Activated CD8-positive, alpha-beta T cell treated with anti-CD3 and anti-CD28 coated beads, Interleukin-2, amount 10 ng/mL, durations not matched to agents 7 days and 5 days (primary cell): Measurements from ENCODE around the gene WHRN. TPM values are rescaled to one million over a fixed set of nuclear protein-coding genes. Genes with fewer than 3 reads are reported as not detected.

Experiments used
- ATAC-seq: fragments of 150-1000 bp; cut with Tn5 transposase; one replicate; pipeline ENCODE4 v1.10.0; 2021; ENCODE audit warnings: moderate library complexity
- CTCF ChIA-PET: fragments of 350-600 bp; sonication (Branson Sonifier 250); formaldehyde crosslinking; loops from one replicate; lab custom pipeline; 2021; ENCODE audit warnings: antibody characterized with exemption; lab: Charles Lee
- POLR2A ChIA-PET: fragments of 350-600 bp; sonication (Branson Sonifier 250); formaldehyde crosslinking; loops from one replicate; lab custom pipeline; 2021; ENCODE audit warnings: antibody characterized with exemption; lab: Charles Lee
- DNase-seq: peaks from one replicate; pipeline ENCODE4 v3.0.0-alpha.2; 2020
- H3K27ac Mint-ChIP-seq: one replicate; pipeline ENCODE4 v1.8.0; 2021; ENCODE audit warnings: mild to moderate bottlenecking, mixed read lengths
- H3K27me3 Mint-ChIP-seq: one replicate; pipeline ENCODE4 v1.8.0; 2021; ENCODE audit warnings: low read depth, mixed read lengths
- H3K36me3 Mint-ChIP-seq: one replicate; pipeline ENCODE4 v1.8.0; 2021; ENCODE audit warnings: low read depth, mixed read lengths
- H3K4me1 Mint-ChIP-seq: one replicate; pipeline ENCODE4 v1.8.0; 2021; ENCODE audit warnings: low read depth, mixed read lengths
- H3K4me3 Mint-ChIP-seq: one replicate; pipeline ENCODE4 v1.8.0; 2021; ENCODE audit warnings: mild to moderate bottlenecking, mixed read lengths
- H3K9me3 Mint-ChIP-seq: one replicate; pipeline ENCODE4 v1.8.0; 2022; ENCODE audit warnings: mixed read lengths; ENCODE audit not compliant: insufficient read depth
- total RNA-seq, 2 experiments: library from RNA; stranded (reverse); gene quantifications; one replicate each; pipeline ENCODE4 v1.2.3, GENCODE V29; 2021

Gene WHRN
- total RNA-seq, 2 experiments from 2014 or later, result 2.6 to 4.1 TPM

DNA sequence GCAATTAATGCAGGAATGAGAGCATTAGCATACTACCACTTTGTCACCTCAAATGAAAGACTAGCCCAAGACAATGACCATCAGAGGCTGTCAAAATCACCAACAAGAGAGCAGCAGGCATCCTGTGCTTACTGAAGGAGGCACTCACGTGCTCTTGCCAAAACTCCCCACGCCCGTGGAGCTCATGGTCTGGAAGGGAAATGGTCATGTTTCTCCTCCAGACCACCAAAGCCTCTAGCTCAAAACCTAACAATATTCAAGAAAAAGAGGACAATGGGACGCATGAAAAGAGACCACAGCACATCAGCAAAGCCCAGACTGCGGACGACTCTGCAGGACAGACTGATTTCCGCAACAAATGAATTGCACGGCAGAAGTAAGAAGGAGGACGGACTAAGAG, 130.3 kb downstream of the WHRN start:
- Mint-ChIP-seq H3K36me3 (peaks cover 93% of the 10 kb centered on the region), H3K4me1 (peaks cover 94% of the 10 kb centered on the region), H3K9me3 (no peaks in the 10 kb centered on the region), H3K27me3 (no peaks in the 10 kb centered on the region), H3K27ac (peak overlapping the region; percentile 84), H3K4me3 (peak overlapping the region; percentile 40)
- POLR2A ChIA-PET, result interaction anchor here (15.0 kb wide), 1 partner anchor 11 kb away, joined by 407 read pairs; the partner anchor contains the start of gene AKNA
- DNase-seq (no peak), ATAC-seq (no peak)
- CTCF ChIA-PET, result interaction anchor here (1.0 to 1.1 kb wide), 3 partner anchors 11 to 16 kb away, joined by 4 to 6 read pairs (median 6); partner anchors contain the start of gene AKNA

DNA sequence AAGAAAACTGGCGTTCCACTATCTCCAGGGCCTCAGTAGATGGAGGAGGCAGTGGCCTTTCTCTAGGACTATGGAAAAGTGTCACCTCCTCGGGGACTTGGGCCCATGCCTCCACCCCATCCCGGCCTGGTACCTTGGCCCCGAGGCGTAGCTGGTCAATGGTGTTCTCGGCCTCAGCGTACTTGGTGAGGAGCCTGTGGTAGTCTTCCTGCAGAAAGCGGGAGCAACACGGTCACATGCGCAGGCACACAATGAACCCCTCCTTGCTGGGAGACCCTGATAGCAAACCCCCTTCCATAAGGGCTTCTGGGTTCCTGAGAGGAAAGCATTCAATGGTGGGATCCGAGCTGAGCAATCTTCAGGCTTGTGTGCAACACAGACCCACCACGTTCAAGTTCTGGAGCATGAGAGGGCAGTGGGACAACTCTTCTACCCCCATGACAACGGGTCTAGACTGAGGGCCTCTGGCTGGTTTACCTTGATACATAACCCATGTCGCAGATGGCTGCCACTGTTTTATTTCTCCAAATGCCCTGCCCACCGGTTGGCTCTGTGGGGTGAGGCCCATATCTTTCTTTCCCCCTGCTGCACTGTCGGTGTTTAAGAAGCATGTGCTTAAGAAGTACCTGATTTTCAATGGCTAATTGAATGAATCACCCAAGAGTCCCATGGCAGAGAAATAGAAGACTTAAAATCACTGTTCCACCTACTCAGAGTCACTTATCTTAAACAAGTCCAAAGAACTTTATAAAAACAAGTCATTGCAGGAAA, 131.1 kb downstream of the WHRN start:
- POLR2A ChIA-PET, result interaction anchor here (0.8 to 15.0 kb wide), 3 partner anchors 12 to 311 kb away, joined by 3 to 407 read pairs (median 3); partner anchors contain the start of gene AKNA
- H3K27ac Mint-ChIP-seq, result peak overlapping the region; percentile 84
- DNase-seq (peak; percentile 43), ATAC-seq (no peak)
- no peaks in the 10 kb centered on the region for H3K9me3 Mint-ChIP-seq
- peaks cover 94% of the 10 kb centered on the region for H3K4me1 Mint-ChIP-seq
- peaks cover 93% of the 10 kb centered on the region for H3K36me3 Mint-ChIP-seq
- peak overlapping the region; percentile 40 for H3K4me3 Mint-ChIP-seq
- no peaks in the 10 kb centered on the region for H3K27me3 Mint-ChIP-seq
- CTCF ChIA-PET, result interaction anchor here (0.7 to 4.9 kb wide), 7 partner anchors 11 to 279 kb away, joined by 3 to 83 read pairs (median 4); partner anchors contain the start of gene AKNA

- ChIA-PET POLR2A (interaction anchor here (0.6 to 15.0 kb wide), 5 partner anchors 8 to 312 kb away, joined by 3 to 407 read pairs (median 3); partner anchors contain the start of gene AKNA), CTCF (interaction anchor here (0.7 to 4.9 kb wide), 5 partner anchors 13 to 281 kb away, joined by 3 to 83 read pairs (median 3); partner anchors contain the start of gene AKNA)
- peak; percentile 95 for DNase-seq
- H3K36me3 Mint-ChIP-seq, result peaks cover 91% of the 10 kb centered on the region
- H3K4me1 Mint-ChIP-seq, result peaks cover 93% of the 10 kb centered on the region
- peak overlapping the region; percentile 84 for H3K27ac Mint-ChIP-seq
- no peaks in the 10 kb centered on the region for H3K9me3 Mint-ChIP-seq
- H3K4me3 Mint-ChIP-seq, result peak overlapping the region; percentile 75
- H3K27me3 Mint-ChIP-seq, result no peaks in the 10 kb centered on the region
- peak; percentile 83 for ATAC-seq
Measured at GRCh38 chr9:114372921-114373448, 132.3 kb downstream of the WHRN start.

- no peaks in the 10 kb centered on the region for H3K27me3 Mint-ChIP-seq
- peaks cover 93% of the 10 kb centered on the region for H3K4me1 Mint-ChIP-seq
- ChIA-PET POLR2A (interaction anchor here (0.9 to 15.0 kb wide), 5 partner anchors 9 to 26 kb away, joined by 3 to 407 read pairs (median 4); partner anchors contain the start of gene AKNA), CTCF (interaction anchor here (0.9 to 4.9 kb wide), 5 partner anchors 14 to 33 kb away, joined by 3 to 83 read pairs (median 6); partner anchors contain the start of gene AKNA)
- DNase-seq (peak; percentile 75), ATAC-seq (peak; percentile 59)
- no peaks in the 10 kb centered on the region for H3K9me3 Mint-ChIP-seq
- H3K27ac Mint-ChIP-seq, result peak overlapping the region; percentile 84
- peaks cover 91% of the 10 kb centered on the region for H3K36me3 Mint-ChIP-seq
- H3K4me3 Mint-ChIP-seq, result peak overlapping the region; percentile 75
Measured at GRCh38 chr9:114371973-114372917, 133.0 kb downstream of the WHRN start.

GRCh38 chr9:114371343-114371944, 133.8 kb downstream of the WHRN start:
- ChIA-PET POLR2A (interaction anchor here (1.0 to 15.0 kb wide), 4 partner anchors 10 to 25 kb away, joined by 3 to 407 read pairs (median 6); partner anchors contain the start of gene AKNA), CTCF (interaction anchor here (1.6 to 4.9 kb wide), 4 partner anchors 15 to 21 kb away, joined by 4 to 83 read pairs (median 7); partner anchors contain the start of gene AKNA)
- Mint-ChIP-seq H3K27me3 (no peaks in the 10 kb centered on the region), H3K36me3 (peaks cover 91% of the 10 kb centered on the region), H3K27ac (peak overlapping the region; percentile 84), H3K4me1 (peaks cover 93% of the 10 kb centered on the region), H3K4me3 (peak overlapping the region; percentile 75), H3K9me3 (no peaks in the 10 kb centered on the region)
- DNase-seq (no peak), ATAC-seq (peak; percentile 1)

DNA sequence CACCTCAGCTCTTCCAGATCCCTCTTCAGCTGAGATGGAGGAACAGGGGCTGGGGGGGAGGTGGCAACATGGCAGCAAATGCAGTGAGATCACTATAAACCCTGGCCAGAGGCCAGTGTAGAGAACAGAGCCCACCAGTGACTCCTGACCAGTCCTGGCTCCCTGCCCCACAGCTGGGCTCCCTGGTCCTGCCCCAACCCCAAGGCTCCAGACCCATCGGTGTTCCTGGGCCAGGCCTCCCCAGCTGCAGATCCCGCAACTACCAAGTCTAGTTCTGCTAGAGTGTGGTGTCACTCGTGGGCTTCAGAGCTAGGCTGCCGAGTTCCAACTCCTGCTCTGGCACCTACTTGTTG, 134.3 kb downstream of the WHRN start:
- peaks cover 93% of the 10 kb centered on the region for H3K36me3 Mint-ChIP-seq
- H3K27ac Mint-ChIP-seq, result peak overlapping the region; percentile 84
- H3K4me3 Mint-ChIP-seq, result peak overlapping the region; percentile 75
- DNase-seq (no peak), ATAC-seq (no peak)
- no peaks in the 10 kb centered on the region for H3K27me3 Mint-ChIP-seq
- CTCF ChIA-PET, result interaction anchor here (1.6 to 4.9 kb wide), 4 partner anchors 15 to 21 kb away, joined by 4 to 83 read pairs (median 7); partner anchors contain the start of gene AKNA
- POLR2A ChIA-PET, result interaction anchor here (1.4 to 15.0 kb wide), 3 partner anchors 9 to 15 kb away, joined by 3 to 407 read pairs (median 7); partner anchors contain the start of gene AKNA
- peaks cover 95% of the 10 kb centered on the region for H3K4me1 Mint-ChIP-seq
- H3K9me3 Mint-ChIP-seq, result no peaks in the 10 kb centered on the region

- CTCF ChIA-PET, result interaction anchor here (1.6 to 4.9 kb wide), 4 partner anchors 16 to 20 kb away, joined by 4 to 83 read pairs (median 7); partner anchors contain the start of gene AKNA
- H3K27ac Mint-ChIP-seq, result peak overlapping the region; percentile 84
- peaks cover 95% of the 10 kb centered on the region for H3K4me1 Mint-ChIP-seq
- H3K4me3 Mint-ChIP-seq, result peak overlapping the region; percentile 75
- H3K27me3 Mint-ChIP-seq, result no peaks in the 10 kb centered on the region
- DNase-seq (no peak), ATAC-seq (no peak)
- POLR2A ChIA-PET, result interaction anchor here (1.4 to 15.0 kb wide), 3 partner anchors 9 to 16 kb away, joined by 3 to 407 read pairs (median 7); partner anchors contain the start of gene AKNA
- H3K9me3 Mint-ChIP-seq, result no peaks in the 10 kb centered on the region
- H3K36me3 Mint-ChIP-seq, result peaks cover 93% of the 10 kb centered on the region
Measured at GRCh38 chr9:114370251-114370967, 134.9 kb downstream of the WHRN start.

DNA sequence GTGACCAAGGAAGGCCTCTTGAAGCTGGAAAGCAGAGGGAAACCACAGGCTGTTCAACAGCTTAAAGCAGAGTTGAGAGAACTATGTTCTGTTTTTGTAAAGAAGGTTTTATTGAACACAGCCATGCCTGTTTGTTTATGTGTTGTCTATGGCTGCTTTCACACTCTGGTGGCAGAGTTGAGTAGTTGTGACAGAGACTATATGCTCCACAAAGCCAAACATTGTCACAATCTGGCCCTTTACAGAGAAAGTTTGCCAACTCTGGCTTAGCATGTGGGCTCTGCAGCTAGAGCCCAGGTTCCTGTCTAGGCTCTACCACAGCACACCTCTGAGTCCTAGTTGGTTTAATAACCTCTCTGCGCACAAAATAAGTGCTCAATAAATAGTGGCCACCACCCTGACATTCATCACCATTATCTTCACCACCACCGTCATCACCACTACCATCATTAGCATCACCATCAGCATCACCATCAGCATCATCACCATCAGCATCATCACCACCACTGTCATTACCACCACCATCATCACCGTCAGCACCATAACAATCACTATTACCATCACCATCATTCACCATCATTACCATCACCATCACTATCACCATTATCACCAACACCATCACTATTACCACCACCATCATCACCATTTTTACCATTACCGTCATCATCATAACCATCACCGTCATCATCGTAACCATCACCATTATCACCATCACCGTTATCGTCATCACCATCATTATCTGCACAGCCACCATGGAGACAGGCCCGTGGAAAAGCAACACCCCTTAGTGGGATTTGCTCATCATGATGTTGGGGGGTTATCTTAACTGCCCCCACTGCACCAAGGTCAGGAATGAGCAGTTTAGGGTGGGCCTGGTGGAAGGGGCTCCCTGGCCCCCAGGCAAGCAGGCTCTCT, 135.8 kb downstream of the WHRN start:
- POLR2A ChIA-PET, result interaction anchor here (0.7 to 15.0 kb wide), 2 partner anchors 17 to 116 kb away, joined by 3 to 407 read pairs; partner anchors contain the start of gene AKNA
- ATAC-seq (no peak), DNase-seq (no peak)
- Mint-ChIP-seq H3K4me3 (no peak overlapping the region), H3K36me3 (peaks cover 92% of the 10 kb centered on the region), H3K9me3 (no peaks in the 10 kb centered on the region), H3K27ac (peak overlapping the region; percentile 84), H3K4me1 (peaks cover 94% of the 10 kb centered on the region), H3K27me3 (no peaks in the 10 kb centered on the region)
- CTCF ChIA-PET, result interaction anchor here (0.7 to 7.6 kb wide), 6 partner anchors 9 to 30 kb away, joined by 3 to 116 read pairs (median 6); partner anchors contain the start of gene AKNA
